GM08714 (cell line): Measurements from ENCODE around the gene HS6ST3.

ENCODE experiments used
- H3K4me3 ChIP-seq: fragments of 200-500 bp; sonication (Bioruptor generic); 2 replicates; pipeline ENCODE4 v1.5.1; 2014; ENCODE audit warnings: mild to moderate bottlenecking, low read length, inconsistent platforms
- ZNF274 ChIP-seq: IDR thresholded peaks from 2 replicates; pipeline ENCODE4 v1.6.1; 2012; ENCODE audit warnings: mild to moderate bottlenecking, low read depth, low read length

HS6ST3 gene

GRCh38 chr13:96525715-96526114 is 435.8 kb downstream of the HS6ST3 start:
- H3K4me3 ChIP-seq: no peak overlapping the region
- no peak for TF ChIP-seq ZNF274

- TF ChIP-seq ZNF274: no peak
- H3K4me3 ChIP-seq: no peak overlapping the region
Observed at GRCh38 chr13:96527497-96527896, 437.6 kb downstream of the HS6ST3 start.

- no peak for TF ChIP-seq ZNF274
- H3K4me3 ChIP-seq: no peak overlapping the region
Observed at GRCh38 chr13:96532804-96533203, 442.9 kb downstream of the HS6ST3 start.

- no peak overlapping the region for H3K4me3 ChIP-seq
Observed at GRCh38 chr13:96533408-96533807, 443.5 kb downstream of the HS6ST3 start.

GRCh38 chr13:96539791-96540190 is 449.9 kb downstream of the HS6ST3 start:
- H3K4me3 ChIP-seq: no peak overlapping the region
- TF ChIP-seq ZNF274: no peak

More at GRCh38 chr13:96533408-96533807, 443.5 kb downstream of the HS6ST3 start:
- no peak for TF ChIP-seq ZNF274

GRCh38 chr13:96540670-96541069 is 450.8 kb downstream of the HS6ST3 start:
- no peak overlapping the region for H3K4me3 ChIP-seq
- TF ChIP-seq ZNF274: no peak

GRCh38 chr13:96542986-96543385 is 453.1 kb downstream of the HS6ST3 start:
- TF ChIP-seq ZNF274: no peak
- no peak overlapping the region for H3K4me3 ChIP-seq

GRCh38 chr13:96544957-96545356 is 455.1 kb downstream of the HS6ST3 start:
- no peak overlapping the region for H3K4me3 ChIP-seq

GRCh38 chr13:96546463-96546862 is 456.6 kb downstream of the HS6ST3 start:
- no peak for TF ChIP-seq ZNF274
- no peak overlapping the region for H3K4me3 ChIP-seq

More at GRCh38 chr13:96544957-96545356, 455.1 kb downstream of the HS6ST3 start:
- no peak for TF ChIP-seq ZNF274

GRCh38 chr13:96551546-96551945 is 461.6 kb downstream of the HS6ST3 start:
- H3K4me3 ChIP-seq: no peak overlapping the region
- no peak for TF ChIP-seq ZNF274

- no peak overlapping the region for H3K4me3 ChIP-seq
- no peak for TF ChIP-seq ZNF274
Observed at GRCh38 chr13:96552559-96552958, 462.7 kb downstream of the HS6ST3 start.

- H3K4me3 ChIP-seq: no peak overlapping the region
- TF ChIP-seq ZNF274: no peak
Observed at GRCh38 chr13:96553796-96554195, 463.9 kb downstream of the HS6ST3 start.

- TF ChIP-seq ZNF274: no peak
- no peak overlapping the region for H3K4me3 ChIP-seq
Observed at GRCh38 chr13:96573563-96573962, 483.7 kb downstream of the HS6ST3 start.

- no peak for TF ChIP-seq ZNF274
- no peak overlapping the region for H3K4me3 ChIP-seq
Observed at GRCh38 chr13:96575423-96576320, 485.8 kb downstream of the HS6ST3 start.

- H3K4me3 ChIP-seq: no peak overlapping the region
- TF ChIP-seq ZNF274: no peak
Observed at GRCh38 chr13:96581741-96582140, 491.8 kb downstream of the HS6ST3 start.
